Endodermal cell (in vitro differentiated cells): Measurements from ENCODE around the gene AUTS2. TPM values are rescaled to one million over a fixed set of nuclear protein-coding genes. Genes with fewer than 3 reads are reported as not detected.

Source experiments
- DNase-seq: peaks from one replicate; pipeline ENCODE4 v3.0.0-alpha.2; 2017
- H3K27ac ChIP-seq: 2 replicates; pipeline ENCODE4 v1.5.1; 2013; ENCODE audit warnings: mild to moderate bottlenecking, low read depth, low read length, moderate library complexity
- H3K27me3 ChIP-seq: 2 replicates; pipeline ENCODE4 v1.6.1; 2013; ENCODE audit warnings: mild to moderate bottlenecking, low read length, moderate library complexity; ENCODE audit not compliant: insufficient read depth, control insufficient read depth, poor library complexity, severe bottlenecking
- H3K36me3 ChIP-seq: 2 replicates; pipeline ENCODE4 v1.7.0; 2013; ENCODE audit warnings: mild to moderate bottlenecking, low read length, moderate library complexity; ENCODE audit not compliant: control insufficient read depth, insufficient read depth
- H3K4me1 ChIP-seq: one replicate; pipeline ENCODE4 v1.7.0; 2013; ENCODE audit warnings: low read length; ENCODE audit not compliant: control insufficient read depth, insufficient read depth
- H3K4me3 ChIP-seq: 2 replicates; pipeline ENCODE4 v1.5.1; 2013; ENCODE audit warnings: mild to moderate bottlenecking, low read length, moderate library complexity
- H3K9ac ChIP-seq: 2 replicates; pipeline ENCODE4 v1.6.1; 2013; ENCODE audit warnings: mild to moderate bottlenecking, low read length, moderate library complexity; ENCODE audit not compliant: poor library complexity, severe bottlenecking; ENCODE audit errors: extremely low read depth
- H3K9me3 ChIP-seq: 2 replicates; pipeline ENCODE4 v1.6.1; 2013; ENCODE audit warnings: mild to moderate bottlenecking, low read length, moderate library complexity; ENCODE audit not compliant: control insufficient read depth
- H3K27ac Mint-ChIP-seq: 2 replicates; pipeline ENCODE4 v1.8.0; 2020; ENCODE audit warnings: mixed read lengths
- H3K27me3 Mint-ChIP-seq: 2 replicates; pipeline ENCODE4 v1.8.0; 2021; ENCODE audit warnings: mild to moderate bottlenecking, mixed read lengths; ENCODE audit not compliant: insufficient read depth
- H3K36me3 Mint-ChIP-seq: 2 replicates; pipeline ENCODE4 v1.8.0; 2020; ENCODE audit warnings: low read depth, mixed read lengths
- H3K4me1 Mint-ChIP-seq: 2 replicates; pipeline ENCODE4 v1.8.0; 2020; ENCODE audit warnings: mixed read lengths
- H3K4me3 Mint-ChIP-seq: 2 replicates; pipeline ENCODE4 v1.8.0; 2020; ENCODE audit warnings: mild to moderate bottlenecking, moderate library complexity, mixed read lengths
- H3K9me3 Mint-ChIP-seq: 2 replicates; pipeline ENCODE4 v1.8.0; 2020; ENCODE audit warnings: mild to moderate bottlenecking, mixed read lengths
- WGBS, 2 experiments: methylation state at CpG; one replicate each; pipeline versions ENCODE4 v1.1.5 to v1.1.7; 2013; ENCODE audit warnings: missing lambda C conversion rate in 2 of 2, mixed read lengths in 1 of 2; ENCODE audit not compliant: insufficient coverage in 1 of 2, insufficient read length in 1 of 2; 5-methylcytosine and 5-hydroxymethylcytosine counted together
- total RNA-seq, 2 donors: library from RNA; stranded (reverse); fragmentation: NEBNext Ultra II Directional in 1 of 2; extraction: Animal tissue kit (Norgen Biotek cat#: 25700) in 1 of 2; gene quantifications; 2 replicates in 1 of 2; 3 replicates in 1 of 2; pipeline ENCODE4 v1.2.1, GENCODE V29; 2021
- TF ChIP-seq, protein P1 (sequence below): fragments of 200-600 bp; sonication (generic); conservative IDR thresholded peaks from 2 replicates; pipeline ENCODE4 v1.5.0; 2021; ENCODE audit warnings: antibody characterized with exemption, mild to moderate bottlenecking

AUTS2 gene
- total RNA-seq, 2 donors from 2014 or later, result 76.8 to 106 TPM

DNA sequence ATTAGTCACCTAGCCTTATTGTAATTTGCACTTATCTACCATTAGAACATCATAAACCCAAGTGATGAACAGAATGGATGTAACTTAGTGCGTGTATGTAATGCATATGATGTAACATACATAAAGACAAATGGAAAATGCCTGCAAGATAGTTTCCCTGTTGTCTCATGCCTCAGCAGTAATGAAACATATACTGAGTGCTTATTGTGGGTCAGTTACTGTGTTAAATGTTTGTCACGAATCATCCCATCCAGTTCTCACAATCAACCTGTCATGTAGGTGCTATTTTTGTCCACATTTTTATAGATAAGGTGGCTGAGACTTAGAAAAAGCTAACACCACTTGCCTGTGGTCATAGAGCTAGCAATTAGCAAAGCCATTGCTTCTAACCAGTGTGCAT is 350.8 kb downstream of the AUTS2 start:
- no peak overlapping the region for H3K4me3 ChIP-seq
- no peaks in the 10 kb centered on the region for H3K27me3 ChIP-seq
- H3K9ac ChIP-seq, result no peak overlapping the region
- 40 to 93% methylated on average over 1 to 2 of the region's 2 CpGs for WGBS, 2 experiments
- no peaks in the 10 kb centered on the region for H3K9me3 ChIP-seq
- H3K27ac Mint-ChIP-seq, result no peak overlapping the region
- no peak overlapping the region for H3K27ac ChIP-seq
- H3K36me3 ChIP-seq, result no peaks in the 10 kb centered on the region
- peaks cover 28% of the 10 kb centered on the region for H3K4me1 Mint-ChIP-seq
- H3K27me3 Mint-ChIP-seq, result no peaks in the 10 kb centered on the region
- TF ChIP-seq, protein P1, sequence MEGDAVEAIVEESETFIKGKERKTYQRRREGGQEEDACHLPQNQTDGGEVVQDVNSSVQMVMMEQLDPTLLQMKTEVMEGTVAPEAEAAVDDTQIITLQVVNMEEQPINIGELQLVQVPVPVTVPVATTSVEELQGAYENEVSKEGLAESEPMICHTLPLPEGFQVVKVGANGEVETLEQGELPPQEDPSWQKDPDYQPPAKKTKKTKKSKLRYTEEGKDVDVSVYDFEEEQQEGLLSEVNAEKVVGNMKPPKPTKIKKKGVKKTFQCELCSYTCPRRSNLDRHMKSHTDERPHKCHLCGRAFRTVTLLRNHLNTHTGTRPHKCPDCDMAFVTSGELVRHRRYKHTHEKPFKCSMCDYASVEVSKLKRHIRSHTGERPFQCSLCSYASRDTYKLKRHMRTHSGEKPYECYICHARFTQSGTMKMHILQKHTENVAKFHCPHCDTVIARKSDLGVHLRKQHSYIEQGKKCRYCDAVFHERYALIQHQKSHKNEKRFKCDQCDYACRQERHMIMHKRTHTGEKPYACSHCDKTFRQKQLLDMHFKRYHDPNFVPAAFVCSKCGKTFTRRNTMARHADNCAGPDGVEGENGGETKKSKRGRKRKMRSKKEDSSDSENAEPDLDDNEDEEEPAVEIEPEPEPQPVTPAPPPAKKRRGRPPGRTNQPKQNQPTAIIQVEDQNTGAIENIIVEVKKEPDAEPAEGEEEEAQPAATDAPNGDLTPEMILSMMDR, result no peak
- no peaks in the 10 kb centered on the region for H3K9me3 Mint-ChIP-seq
- peaks cover 10% of the 10 kb centered on the region for H3K4me1 ChIP-seq
- H3K4me3 Mint-ChIP-seq, result no peak overlapping the region
- H3K36me3 Mint-ChIP-seq, result no peaks in the 10 kb centered on the region
- DNase-seq, result no peak

DNA sequence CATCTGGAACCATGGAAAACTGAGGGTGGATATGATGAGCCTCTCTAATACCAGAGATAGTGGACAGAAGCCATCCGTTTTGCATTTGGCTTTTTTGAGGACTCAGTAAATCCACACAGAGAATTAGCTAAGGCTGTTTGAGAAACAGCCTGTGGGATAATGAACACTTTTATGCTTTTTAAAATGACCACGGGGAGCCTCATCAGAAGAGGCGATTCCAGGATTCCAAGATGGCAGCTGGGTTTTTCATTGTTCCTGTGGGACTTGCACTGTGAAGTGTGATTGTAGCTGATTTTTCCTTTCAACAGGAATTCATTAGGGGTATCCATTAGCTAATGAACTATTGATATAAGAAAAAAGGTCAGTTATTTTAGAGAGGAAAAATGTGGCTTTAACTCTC is 353.2 kb downstream of the AUTS2 start:
- H3K9me3 ChIP-seq, result no peaks in the 10 kb centered on the region
- DNase-seq, result no peak
- Mint-ChIP-seq H3K36me3 (no peaks in the 10 kb centered on the region), H3K4me1 (peaks cover 28% of the 10 kb centered on the region), H3K27ac (no peak overlapping the region), H3K27me3 (no peaks in the 10 kb centered on the region), H3K9me3 (no peaks in the 10 kb centered on the region), H3K4me3 (no peak overlapping the region)
- no peak overlapping the region for H3K27ac ChIP-seq
- no peaks in the 10 kb centered on the region for H3K27me3 ChIP-seq
- no peaks in the 10 kb centered on the region for H3K36me3 ChIP-seq
- no peak overlapping the region for H3K9ac ChIP-seq
- TF ChIP-seq, protein P1, result no peak
- 94 to 97% methylated on average over 3 of the region's 3 CpGs for WGBS, 2 experiments
- peaks cover 10% of the 10 kb centered on the region for H3K4me1 ChIP-seq
- H3K4me3 ChIP-seq, result no peak overlapping the region

DNA sequence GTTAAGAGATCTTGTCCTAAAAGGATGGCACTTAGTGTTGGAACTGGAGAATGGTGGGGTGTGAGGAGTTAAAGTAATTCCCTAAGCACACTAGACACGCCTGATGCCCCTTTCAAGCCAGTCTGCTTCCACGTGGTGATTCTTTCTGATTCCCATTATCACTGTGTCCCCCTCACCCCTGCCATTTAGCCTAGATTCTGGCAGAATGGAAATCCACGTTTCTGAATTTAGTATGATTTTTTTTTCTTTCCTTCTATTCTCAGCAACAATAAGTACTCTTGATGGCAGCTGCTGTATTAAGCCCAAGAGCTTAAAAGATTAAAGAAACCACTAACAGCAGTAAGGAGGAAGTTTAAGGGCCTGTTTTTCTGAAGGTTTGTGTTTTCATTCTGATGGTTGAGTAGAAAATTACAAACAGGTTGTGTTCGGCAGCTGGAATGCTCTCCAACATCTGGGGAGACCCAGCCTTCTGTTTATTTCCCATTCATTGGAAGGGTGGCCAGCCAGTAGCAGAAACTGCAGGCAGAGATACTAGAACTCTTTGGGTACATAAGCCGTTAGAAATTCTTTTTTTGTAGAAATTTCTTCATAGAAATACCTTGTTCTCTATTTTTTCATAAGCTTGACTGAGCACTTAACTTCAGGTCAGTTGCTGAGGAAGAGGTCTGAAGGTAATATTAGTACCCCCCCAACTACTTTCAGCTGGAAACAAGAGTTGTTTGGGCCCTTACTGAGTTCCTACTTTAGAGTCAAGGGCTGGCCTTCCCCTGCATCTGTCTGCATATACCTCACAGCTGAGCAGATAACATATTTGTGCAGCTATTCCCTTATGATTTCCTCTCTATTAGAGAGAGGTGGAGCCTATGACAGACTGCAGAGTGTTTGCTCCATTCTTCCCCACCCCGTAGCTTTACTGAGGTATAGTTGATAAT is 355.1 kb downstream of the AUTS2 start:
- 80 to 83% methylated on average over 3 to 5 of the region's 6 CpGs for WGBS, 2 experiments
- H3K9me3 ChIP-seq, result no peaks in the 10 kb centered on the region
- DNase-seq, result no peak
- H3K4me3 Mint-ChIP-seq, result no peak overlapping the region
- no peaks in the 10 kb centered on the region for H3K36me3 ChIP-seq
- H3K4me3 ChIP-seq, result no peak overlapping the region
- H3K4me1 Mint-ChIP-seq, result peaks cover 19% of the 10 kb centered on the region
- no peak overlapping the region for H3K9ac ChIP-seq
- TF ChIP-seq, protein P1, result no peak
- no peaks in the 10 kb centered on the region for H3K36me3 Mint-ChIP-seq
- H3K27me3 Mint-ChIP-seq, result no peaks in the 10 kb centered on the region
- no peaks in the 10 kb centered on the region for H3K27me3 ChIP-seq
- no peak overlapping the region for H3K27ac ChIP-seq
- H3K9me3 Mint-ChIP-seq, result no peaks in the 10 kb centered on the region
- H3K4me1 ChIP-seq, result peaks cover 10% of the 10 kb centered on the region
- no peak overlapping the region for H3K27ac Mint-ChIP-seq
